HL-60/S4 (cell line): ENCODE data around the gene POLD3.

ENCODE experiments used
- in situ Hi-C: fragments of 300-500 bp; cut with MboI; formaldehyde crosslinking; loops from 2 replicates; pipeline ENCODE4 v1.14.3; 2022; ENCODE audit warnings: low sequenced_read_pairs

Gene POLD3, protein sequence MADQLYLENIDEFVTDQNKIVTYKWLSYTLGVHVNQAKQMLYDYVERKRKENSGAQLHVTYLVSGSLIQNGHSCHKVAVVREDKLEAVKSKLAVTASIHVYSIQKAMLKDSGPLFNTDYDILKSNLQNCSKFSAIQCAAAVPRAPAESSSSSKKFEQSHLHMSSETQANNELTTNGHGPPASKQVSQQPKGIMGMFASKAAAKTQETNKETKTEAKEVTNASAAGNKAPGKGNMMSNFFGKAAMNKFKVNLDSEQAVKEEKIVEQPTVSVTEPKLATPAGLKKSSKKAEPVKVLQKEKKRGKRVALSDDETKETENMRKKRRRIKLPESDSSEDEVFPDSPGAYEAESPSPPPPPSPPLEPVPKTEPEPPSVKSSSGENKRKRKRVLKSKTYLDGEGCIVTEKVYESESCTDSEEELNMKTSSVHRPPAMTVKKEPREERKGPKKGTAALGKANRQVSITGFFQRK

DNA sequence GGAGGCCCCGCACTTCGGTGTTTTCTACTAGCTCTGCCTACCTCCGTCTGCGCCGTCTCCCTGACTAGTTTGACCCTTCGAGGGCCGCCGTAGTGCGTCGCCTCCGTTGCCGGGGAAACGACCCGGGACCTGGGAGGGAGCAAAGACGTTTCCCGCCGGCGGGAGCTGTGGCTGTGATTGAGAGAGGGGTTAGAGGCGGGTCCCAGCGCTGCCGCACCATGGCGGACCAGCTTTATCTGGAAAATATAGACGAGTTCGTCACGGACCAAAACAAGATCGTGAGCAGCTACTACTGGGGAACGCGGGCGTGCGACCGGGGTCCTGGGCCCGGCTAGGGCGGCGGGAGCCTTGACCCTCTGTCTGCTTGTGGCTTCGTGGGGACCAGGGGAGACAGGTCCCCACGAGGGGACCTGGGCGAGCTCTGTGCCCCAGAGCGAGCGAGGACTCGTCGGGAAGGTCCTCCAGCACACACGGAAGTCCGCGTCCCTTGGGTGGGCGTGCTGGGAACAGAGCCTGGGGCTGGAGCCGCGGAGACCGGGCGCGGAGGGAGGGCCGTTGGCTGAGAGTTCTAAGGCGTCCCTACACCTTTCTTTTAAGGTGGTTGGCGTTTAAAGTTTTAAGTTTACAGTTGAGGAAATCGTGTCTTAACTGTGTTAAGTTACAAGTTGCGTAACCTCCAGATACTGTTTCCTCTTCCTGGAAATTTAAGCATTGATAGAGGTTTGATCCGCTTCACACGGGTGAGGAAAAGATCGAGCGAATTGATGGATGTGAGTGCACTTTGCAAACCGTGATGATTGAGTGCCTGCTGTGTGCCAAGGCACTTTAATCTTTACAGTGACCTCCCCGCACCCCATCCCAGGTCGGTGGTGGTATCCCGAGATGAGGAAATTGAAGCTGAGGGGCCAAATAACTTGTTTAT is at the start of gene POLD3:
Gene POLD3, plus strand, starts transcription at position 142 of the 922 bp plus-strand sequence. Its CDS starts 77 bp downstream, at position 219.
- in situ Hi-C loops: no loop called here

- in situ Hi-C loops: no loop called here
These were observed 48.4 kb upstream of the POLD3 start for GRCh38 chr11:74543991-74544390.

GRCh38 chr11:74546752-74547151 is 45.6 kb upstream of the POLD3 start:
- in situ Hi-C loops: no loop called here

- in situ Hi-C loops: loop anchor here (25.0 kb wide), 1 partner anchor 289 kb away; no protein-coding TSS in a partner anchor
These were observed 41.2 kb upstream of the POLD3 start for GRCh38 chr11:74550991-74551753.

- in situ Hi-C loops: loop anchor here (25.0 kb wide), 1 partner anchor 289 kb away; no protein-coding TSS in a partner anchor
These were observed 40.6 kb upstream of the POLD3 start for GRCh38 chr11:74551754-74552145.

DNA sequence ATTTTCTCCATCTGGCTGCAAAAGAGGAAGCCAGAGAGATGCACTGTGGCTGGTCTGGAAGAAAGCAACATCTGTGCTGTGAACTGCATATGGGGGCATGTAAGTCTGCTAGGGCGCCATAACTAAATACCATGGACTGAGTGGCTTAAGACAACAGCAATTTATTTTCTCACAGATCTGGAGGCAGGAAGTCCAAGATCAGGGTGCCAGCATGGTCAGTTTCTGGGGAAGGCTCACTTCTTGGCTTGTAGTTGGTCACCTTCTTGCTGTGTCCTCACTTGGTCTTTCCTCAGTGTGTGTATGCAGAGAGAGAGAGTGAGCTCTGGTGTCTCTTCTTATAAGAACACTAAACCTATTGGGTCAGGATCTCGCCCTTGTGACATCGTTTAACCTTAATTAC is 34.9 kb upstream of the POLD3 start:
- in situ Hi-C loops: loop anchor here (25.0 kb wide), 1 partner anchor 295 kb away; no protein-coding TSS in a partner anchor

- in situ Hi-C loops: loop anchor here (25.0 kb wide), 1 partner anchor 297 kb away; no protein-coding TSS in a partner anchor
These were observed 33.1 kb upstream of the POLD3 start for GRCh38 chr11:74559110-74559933.

- in situ Hi-C loops: loop anchor here (25.0 kb wide), 1 partner anchor 298 kb away; no protein-coding TSS in a partner anchor
These were observed 32.5 kb upstream of the POLD3 start for GRCh38 chr11:74559934-74560309.

DNA sequence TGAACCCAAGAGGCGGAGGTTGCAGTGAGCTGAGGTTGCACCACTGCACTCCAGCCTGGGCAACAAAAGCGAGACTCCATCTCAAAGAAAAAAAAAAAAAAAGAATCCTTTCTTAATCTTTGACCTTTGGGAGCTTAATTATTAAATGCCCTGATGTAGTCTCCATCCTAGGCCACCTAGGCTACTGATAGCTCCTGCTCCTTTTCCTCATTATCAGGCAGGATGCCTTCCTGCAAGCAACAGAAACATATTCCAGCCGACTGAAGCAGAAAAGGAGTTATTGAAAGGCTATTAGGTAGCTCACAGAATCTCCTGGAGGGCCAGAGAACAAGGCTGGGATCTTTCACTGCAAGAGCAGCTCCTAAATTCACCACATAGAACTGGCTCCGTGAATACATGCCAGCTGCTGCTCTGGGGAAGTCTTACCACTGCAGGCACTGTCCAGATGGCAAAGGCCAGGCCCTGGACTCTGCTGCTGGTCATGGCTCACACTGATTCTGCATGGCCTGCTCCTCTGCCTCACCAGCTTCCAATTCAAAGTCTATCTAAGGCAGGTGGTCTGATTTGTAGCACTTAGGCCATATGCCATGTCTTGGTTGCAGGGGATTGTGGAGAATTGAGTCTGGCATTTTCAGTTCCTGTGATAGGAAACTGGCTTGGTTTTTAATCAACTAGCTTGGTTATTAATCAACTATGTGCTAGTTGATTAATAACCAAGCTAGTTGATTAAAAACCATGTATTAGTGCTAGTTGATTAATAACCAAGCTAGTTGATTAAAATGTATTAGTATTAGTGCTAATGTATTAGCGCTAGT is 26.0 kb upstream of the POLD3 start:
- in situ Hi-C loops: loop anchor here (25.0 kb wide), 1 partner anchor 304 kb away; no protein-coding TSS in a partner anchor

DNA sequence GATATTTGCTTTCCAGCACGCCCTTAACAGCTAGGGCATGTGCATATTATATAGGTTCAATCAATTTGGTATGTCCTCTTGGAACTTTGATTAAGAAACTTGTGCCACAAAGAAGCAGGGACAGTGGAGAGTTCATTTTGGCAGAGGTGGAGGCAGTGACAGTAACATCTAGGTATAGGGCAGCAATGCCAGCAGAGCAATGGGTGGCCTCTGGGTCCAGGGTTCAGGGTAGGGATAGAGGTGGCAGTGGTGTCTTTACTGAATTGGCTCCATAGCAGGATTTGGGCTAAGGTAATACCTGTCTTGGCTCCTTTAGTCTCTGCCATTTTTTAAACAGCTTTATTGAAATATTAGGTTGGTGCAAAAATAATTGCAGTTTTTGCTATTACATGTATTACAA is 24.4 kb upstream of the POLD3 start:
- in situ Hi-C loops: loop anchor here (25.0 kb wide), 1 partner anchor 306 kb away; no protein-coding TSS in a partner anchor

DNA sequence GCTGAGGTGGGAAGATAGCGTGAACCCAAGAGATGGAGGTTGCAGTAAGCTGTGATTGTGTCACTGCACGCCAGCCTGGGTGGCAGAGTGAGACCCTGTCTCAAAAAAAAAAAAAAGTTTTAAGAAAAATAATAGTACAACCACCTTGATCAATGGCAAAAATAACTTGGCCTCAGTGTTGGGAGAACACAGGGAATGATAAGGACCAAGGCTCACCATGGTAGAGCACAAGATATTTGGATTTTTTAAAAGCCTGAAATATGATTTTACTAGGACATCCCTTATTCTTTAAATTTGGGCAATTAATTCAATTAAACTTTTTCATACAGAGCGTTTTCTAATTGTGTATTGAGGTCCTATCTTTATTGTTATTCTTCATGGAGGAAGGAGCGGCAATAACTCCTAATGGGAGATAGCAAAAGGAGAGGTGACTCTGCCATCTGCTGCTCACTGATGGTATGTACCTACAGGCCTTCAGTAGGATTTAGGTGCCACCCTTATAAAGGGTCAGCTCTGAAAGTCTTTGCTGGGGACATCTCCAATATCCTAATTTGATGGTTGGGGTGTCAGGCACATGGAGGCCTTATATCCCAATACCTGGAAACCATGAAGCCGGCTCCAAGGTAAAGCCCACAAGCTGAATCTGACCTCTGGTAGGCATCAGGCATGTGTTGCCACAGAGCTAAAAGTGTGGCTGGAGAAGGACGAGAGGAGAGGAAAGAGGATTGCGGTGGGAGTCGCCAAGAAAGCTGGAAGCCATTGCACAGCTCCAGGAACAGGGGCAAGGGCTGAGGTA is 21.9 kb upstream of the POLD3 start:
- in situ Hi-C loops: loop anchor here (25.0 kb wide), 1 partner anchor 308 kb away; no protein-coding TSS in a partner anchor

- in situ Hi-C loops: loop anchor here (25.0 kb wide), 1 partner anchor 309 kb away; no protein-coding TSS in a partner anchor
These were observed 21.4 kb upstream of the POLD3 start for GRCh38 chr11:74571062-74571399.

GRCh38 chr11:74572349-74572748 is 20.0 kb upstream of the POLD3 start:
- in situ Hi-C loops: loop anchor here (25.0 kb wide), 1 partner anchor 310 kb away; no protein-coding TSS in a partner anchor

DNA sequence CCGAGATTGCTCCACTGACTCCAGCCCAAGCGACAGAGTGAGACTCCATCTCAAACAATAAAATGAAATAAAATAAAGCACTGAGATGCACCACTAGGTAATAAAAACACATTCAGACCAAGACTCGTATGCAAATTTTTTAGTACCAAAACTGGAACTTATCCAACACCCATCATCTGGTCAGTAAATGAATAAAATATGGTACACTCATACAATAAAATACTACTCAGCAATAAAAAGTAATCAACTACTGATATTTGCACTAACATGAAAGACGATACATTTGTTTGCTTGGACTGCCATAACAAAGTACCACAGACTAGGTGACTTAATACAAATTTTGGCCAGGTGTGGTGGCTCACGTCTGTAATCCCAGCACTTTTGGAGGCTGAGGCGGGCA is 17.8 kb upstream of the POLD3 start:
- in situ Hi-C loops: loop anchor here (25.0 kb wide), 1 partner anchor 312 kb away; no protein-coding TSS in a partner anchor

DNA sequence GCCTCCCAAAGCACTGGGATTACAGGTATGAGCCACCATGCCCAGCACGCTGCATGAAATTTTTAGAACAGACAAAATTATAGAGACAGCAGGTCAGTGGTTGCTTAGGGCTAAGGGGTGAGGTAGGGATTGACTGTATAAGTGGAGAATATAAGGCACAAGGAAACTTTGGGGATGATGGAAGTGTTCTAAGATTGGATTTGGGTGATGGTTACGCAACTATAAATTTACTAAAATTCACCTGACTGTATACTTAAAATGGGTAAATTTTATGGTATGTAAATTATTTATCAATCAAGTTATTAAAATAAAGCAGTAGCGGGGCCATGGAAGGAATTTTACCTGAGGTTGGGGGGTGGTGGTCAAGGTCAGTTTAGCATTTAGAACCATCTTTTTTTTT is 16.4 kb upstream of the POLD3 start:
- in situ Hi-C loops: no loop called here

DNA sequence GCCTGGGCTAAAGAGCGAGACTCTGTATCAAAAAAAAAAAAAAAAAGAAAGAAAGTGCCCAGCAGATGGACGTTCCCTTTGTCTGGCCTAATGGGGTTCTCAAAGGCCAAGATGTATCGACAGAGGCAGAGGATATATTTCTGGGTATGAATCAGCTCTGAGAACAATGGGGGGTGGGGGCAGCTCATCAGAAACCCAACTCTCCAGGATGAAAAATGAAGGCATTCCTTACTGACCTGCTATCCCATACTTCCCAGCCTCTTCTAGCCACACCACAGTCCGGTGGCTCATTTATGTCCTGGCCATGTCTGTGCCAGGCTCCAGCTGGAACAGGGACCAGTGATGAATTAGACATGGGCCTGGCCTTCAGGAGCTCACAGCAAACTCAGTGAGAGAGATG is 15.2 kb upstream of the POLD3 start:
- in situ Hi-C loops: no loop called here

- in situ Hi-C loops: no loop called here
These were observed 14.6 kb upstream of the POLD3 start for GRCh38 chr11:74577624-74578396.
